Activated CD8-positive, alpha-beta T cell treated with anti-CD3 and anti-CD28 coated beads for 36 hours (primary cell): Measurements from ENCODE around the gene KMT2E. TPM values are rescaled to one million over a fixed set of nuclear protein-coding genes. Genes with fewer than 3 reads are reported as not detected.

Experiments
- ATAC-seq: fragments of 200-7000 bp; cut with Tn5 transposase; one replicate; pipeline ENCODE4 v1.10.0; 2021; ENCODE audit warnings: mild to moderate bottlenecking, moderate library complexity
- CTCF ChIA-PET: fragments of 350-600 bp; sonication (Branson Sonifier 250); formaldehyde crosslinking; loops from one replicate; lab custom pipeline; 2021; ENCODE audit warnings: antibody characterized with exemption; lab: Charles Lee
- POLR2A ChIA-PET: fragments of 350-600 bp; sonication (Branson Sonifier 250); formaldehyde crosslinking; loops from one replicate; lab custom pipeline; 2021; ENCODE audit warnings: antibody characterized with exemption; lab: Charles Lee
- DNase-seq: peaks from one replicate; pipeline ENCODE4 v3.0.0-alpha.2; 2020
- H3K27ac Mint-ChIP-seq: one replicate; pipeline ENCODE4 v1.8.0; 2021; ENCODE audit warnings: mild to moderate bottlenecking, mixed read lengths
- H3K27me3 Mint-ChIP-seq: one replicate; pipeline ENCODE4 v1.8.0; 2021; ENCODE audit warnings: mixed read lengths
- H3K36me3 Mint-ChIP-seq: one replicate; pipeline ENCODE4 v1.8.0; 2021; ENCODE audit warnings: low read depth, mixed read lengths
- H3K4me1 Mint-ChIP-seq: one replicate; pipeline ENCODE4 v1.8.0; 2021; ENCODE audit warnings: low read depth, mixed read lengths
- H3K4me3 Mint-ChIP-seq: one replicate; pipeline ENCODE4 v1.8.0; 2021; ENCODE audit warnings: mild to moderate bottlenecking, moderate library complexity, mixed read lengths
- H3K9me3 Mint-ChIP-seq: one replicate; pipeline ENCODE4 v1.8.0; 2021; ENCODE audit warnings: mixed read lengths
- intact Hi-C: fragments of 100-400 bp; cut with micrococcal nuclease; formaldehyde crosslinking; loops from one replicate; pipeline ENCODE4 v1.10.0; 2022
- total RNA-seq, 2 experiments: library from RNA; stranded (reverse); gene quantifications; one replicate each; pipeline ENCODE4 v1.2.3, GENCODE V29; 2021
- TF ChIP-seq, protein P1 (sequence below): fragments of 200-600 bp; IDR thresholded peaks from one replicate; pipeline ENCODE4 v1.8.0; 2022; ENCODE audit warnings: antibody characterized with exemption, mild to moderate bottlenecking

Gene KMT2E
- total RNA-seq, 2 experiments from 2014 or later = 94.7 to 98.4 TPM

DNA sequence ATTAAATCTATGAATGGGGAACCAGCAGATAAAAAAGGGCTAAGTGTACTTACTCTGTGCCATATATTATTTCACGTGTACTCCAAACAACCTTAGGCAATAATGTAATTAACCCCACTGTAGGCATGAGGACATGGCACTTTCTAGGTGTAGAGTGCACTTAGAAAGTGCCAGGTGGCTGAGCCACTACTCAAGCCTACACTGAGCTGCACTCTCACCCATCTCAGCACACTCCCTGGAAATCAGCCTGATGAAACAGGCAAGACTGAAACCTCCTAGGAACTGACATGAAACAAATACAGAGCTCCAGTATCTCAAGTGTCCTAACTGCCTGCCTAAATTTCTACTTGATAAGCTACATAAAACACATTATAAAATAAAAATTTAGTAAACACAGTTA, 147.4 kb downstream of the KMT2E start:
- DNase-seq (no peak), ATAC-seq (no peak)
- intact Hi-C loops = no loop called here
- peaks cover 26% of the 10 kb centered on the region for H3K36me3 Mint-ChIP-seq
- H3K27ac Mint-ChIP-seq = no peak overlapping the region
- no peaks in the 10 kb centered on the region for H3K27me3 Mint-ChIP-seq
- ChIA-PET POLR2A (interaction anchor here (0.6 kb wide), 1 partner anchor 144 kb away, joined by 3 read pairs; no protein-coding TSS in a partner anchor), CTCF (no interaction called here)
- H3K9me3 Mint-ChIP-seq = no peaks in the 10 kb centered on the region
- no peak overlapping the region for H3K4me3 Mint-ChIP-seq
- TF ChIP-seq, protein P1, sequence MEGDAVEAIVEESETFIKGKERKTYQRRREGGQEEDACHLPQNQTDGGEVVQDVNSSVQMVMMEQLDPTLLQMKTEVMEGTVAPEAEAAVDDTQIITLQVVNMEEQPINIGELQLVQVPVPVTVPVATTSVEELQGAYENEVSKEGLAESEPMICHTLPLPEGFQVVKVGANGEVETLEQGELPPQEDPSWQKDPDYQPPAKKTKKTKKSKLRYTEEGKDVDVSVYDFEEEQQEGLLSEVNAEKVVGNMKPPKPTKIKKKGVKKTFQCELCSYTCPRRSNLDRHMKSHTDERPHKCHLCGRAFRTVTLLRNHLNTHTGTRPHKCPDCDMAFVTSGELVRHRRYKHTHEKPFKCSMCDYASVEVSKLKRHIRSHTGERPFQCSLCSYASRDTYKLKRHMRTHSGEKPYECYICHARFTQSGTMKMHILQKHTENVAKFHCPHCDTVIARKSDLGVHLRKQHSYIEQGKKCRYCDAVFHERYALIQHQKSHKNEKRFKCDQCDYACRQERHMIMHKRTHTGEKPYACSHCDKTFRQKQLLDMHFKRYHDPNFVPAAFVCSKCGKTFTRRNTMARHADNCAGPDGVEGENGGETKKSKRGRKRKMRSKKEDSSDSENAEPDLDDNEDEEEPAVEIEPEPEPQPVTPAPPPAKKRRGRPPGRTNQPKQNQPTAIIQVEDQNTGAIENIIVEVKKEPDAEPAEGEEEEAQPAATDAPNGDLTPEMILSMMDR = no peak
- H3K4me1 Mint-ChIP-seq = peaks cover 13% of the 10 kb centered on the region
